Type B pancreatic cell (in vitro differentiated cells): ENCODE results near the gene TIAM2. TPM values are rescaled to one million over a fixed set of nuclear protein-coding genes. Genes with fewer than 3 reads are reported as not detected.
A peak's percentile ranks its signal among the peaks of the same experiment; 100 is the strongest.
"Not testable (repeated sequence)": the region's sequence is repeated elsewhere in the genome, so short reads cannot be mapped to it uniquely, and the experiment has no call there.

ENCODE experiments used
- DNase-seq: peaks from one replicate; pipeline ENCODE4 v3.0.0; 2021; ENCODE audit warnings: mixed read lengths; ENCODE audit not compliant: unreplicated experiment; ENCODE audit errors: extremely low spot score
- H3K27ac Mint-ChIP-seq: 2 replicates; pipeline ENCODE4 v1.8.0; 2021; ENCODE audit warnings: mild to moderate bottlenecking, mixed read lengths
- H3K27me3 Mint-ChIP-seq: 2 replicates; pipeline ENCODE4 v1.8.0; 2021; ENCODE audit warnings: mixed read lengths
- H3K36me3 Mint-ChIP-seq: 2 replicates; pipeline ENCODE4 v1.8.0; 2021; ENCODE audit warnings: mixed read lengths
- H3K4me1 Mint-ChIP-seq: one replicate; pipeline ENCODE4 v1.8.0; 2021; ENCODE audit warnings: mixed read lengths; ENCODE audit not compliant: unreplicated experiment
- H3K4me3 Mint-ChIP-seq: 2 replicates; pipeline ENCODE4 v1.8.0; 2021; ENCODE audit warnings: mild to moderate bottlenecking, mixed read lengths
- H3K9me3 Mint-ChIP-seq: 2 replicates; pipeline ENCODE4 v1.8.0; 2021; ENCODE audit warnings: mixed read lengths
- total RNA-seq: library from RNA; stranded (reverse); gene quantifications from 2 replicates; pipeline ENCODE4 v1.2.1, GENCODE V29; 2021; ENCODE audit warnings: low replicate concordance
- TF ChIP-seq, protein P1 (sequence below): fragments of 200-600 bp; sonication (generic); conservative IDR thresholded peaks from 2 replicates; pipeline ENCODE4 v1.5.0; 2021; ENCODE audit warnings: antibody characterized with exemption, mild to moderate bottlenecking

The TIAM2 gene
- total RNA-seq, 1 donor from 2014 or later, result 13.5 TPM

DNA sequence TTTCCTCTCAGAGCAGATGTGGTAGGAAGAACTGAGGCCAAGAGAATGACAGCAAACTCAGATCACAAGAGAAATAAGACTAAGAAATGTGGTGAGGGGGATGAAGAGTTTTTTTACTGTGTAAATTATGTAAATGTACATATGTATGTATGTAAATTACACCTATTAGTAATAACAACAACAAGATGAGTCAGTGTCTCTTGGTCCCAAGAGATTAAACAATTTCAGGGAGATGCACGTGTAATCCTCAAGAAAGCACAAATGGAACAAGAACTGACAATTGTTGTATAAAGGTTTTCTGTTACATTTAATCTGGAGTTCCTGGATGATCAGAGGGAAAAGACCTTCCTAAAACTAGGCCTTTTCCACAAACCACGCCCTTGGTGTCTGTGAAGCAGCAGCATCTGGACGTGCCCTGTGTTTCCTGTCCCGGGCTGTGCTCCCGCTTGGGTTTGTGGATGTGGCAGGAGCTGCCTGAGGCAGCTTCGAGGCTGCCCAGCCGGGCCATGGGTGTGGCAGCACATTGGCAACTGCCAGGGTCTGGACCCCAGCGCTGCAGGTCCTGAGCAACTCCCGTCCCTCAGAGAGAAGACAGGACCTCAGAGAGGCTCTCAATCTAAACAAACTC lies 269.7 kb downstream of the TIAM2 start:
- H3K36me3 Mint-ChIP-seq, result peaks cover 39% of the 10 kb centered on the region
- H3K4me1 Mint-ChIP-seq, result peaks cover 15% of the 10 kb centered on the region
- H3K27ac Mint-ChIP-seq, result no peak overlapping the region
- no peaks in the 10 kb centered on the region for H3K27me3 Mint-ChIP-seq
- no peaks in the 10 kb centered on the region for H3K9me3 Mint-ChIP-seq
- TF ChIP-seq, protein P1, sequence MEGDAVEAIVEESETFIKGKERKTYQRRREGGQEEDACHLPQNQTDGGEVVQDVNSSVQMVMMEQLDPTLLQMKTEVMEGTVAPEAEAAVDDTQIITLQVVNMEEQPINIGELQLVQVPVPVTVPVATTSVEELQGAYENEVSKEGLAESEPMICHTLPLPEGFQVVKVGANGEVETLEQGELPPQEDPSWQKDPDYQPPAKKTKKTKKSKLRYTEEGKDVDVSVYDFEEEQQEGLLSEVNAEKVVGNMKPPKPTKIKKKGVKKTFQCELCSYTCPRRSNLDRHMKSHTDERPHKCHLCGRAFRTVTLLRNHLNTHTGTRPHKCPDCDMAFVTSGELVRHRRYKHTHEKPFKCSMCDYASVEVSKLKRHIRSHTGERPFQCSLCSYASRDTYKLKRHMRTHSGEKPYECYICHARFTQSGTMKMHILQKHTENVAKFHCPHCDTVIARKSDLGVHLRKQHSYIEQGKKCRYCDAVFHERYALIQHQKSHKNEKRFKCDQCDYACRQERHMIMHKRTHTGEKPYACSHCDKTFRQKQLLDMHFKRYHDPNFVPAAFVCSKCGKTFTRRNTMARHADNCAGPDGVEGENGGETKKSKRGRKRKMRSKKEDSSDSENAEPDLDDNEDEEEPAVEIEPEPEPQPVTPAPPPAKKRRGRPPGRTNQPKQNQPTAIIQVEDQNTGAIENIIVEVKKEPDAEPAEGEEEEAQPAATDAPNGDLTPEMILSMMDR, result no peak
- no peak overlapping the region for H3K4me3 Mint-ChIP-seq
- no peak for DNase-seq

DNA sequence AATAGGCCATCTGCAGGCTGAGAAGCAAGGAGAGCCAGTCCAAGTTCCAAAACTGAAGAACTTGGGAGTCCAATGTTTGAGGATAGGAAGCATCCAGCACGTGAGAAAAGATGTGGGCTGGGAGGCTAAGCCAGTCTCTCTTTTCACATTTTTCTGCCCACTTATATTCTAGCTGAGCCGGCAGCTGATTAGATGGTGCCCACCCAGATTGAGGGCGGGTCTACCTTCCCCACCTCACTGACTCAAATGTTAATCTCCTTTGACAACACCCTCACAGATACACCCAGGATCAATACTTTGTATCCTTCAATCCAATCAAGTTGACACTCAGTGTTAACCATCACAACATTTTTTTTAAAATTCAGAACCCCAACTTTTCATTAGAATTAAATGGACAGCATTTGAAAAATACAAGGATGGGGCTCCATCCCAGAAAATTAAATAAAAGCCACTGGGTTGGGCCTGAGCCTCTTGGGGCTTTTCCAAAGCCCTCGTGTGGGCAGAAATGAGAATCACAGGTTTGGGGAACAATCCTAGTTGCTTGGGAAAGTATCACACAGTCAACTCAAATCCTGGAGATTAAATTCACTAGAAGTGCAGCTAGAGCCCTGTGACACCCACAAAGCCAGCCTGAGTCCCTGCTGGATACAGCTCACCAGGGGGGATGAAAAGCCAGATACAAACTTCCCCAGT lies 270.9 kb downstream of the TIAM2 start:
- H3K27me3 Mint-ChIP-seq, result no peaks in the 10 kb centered on the region
- no peak overlapping the region for H3K4me3 Mint-ChIP-seq
- H3K9me3 Mint-ChIP-seq, result no peaks in the 10 kb centered on the region
- TF ChIP-seq, protein P1, result no peak
- peaks cover 15% of the 10 kb centered on the region for H3K4me1 Mint-ChIP-seq
- H3K36me3 Mint-ChIP-seq, result peaks cover 37% of the 10 kb centered on the region
- no peak overlapping the region for H3K27ac Mint-ChIP-seq
- DNase-seq, result no peak

DNA sequence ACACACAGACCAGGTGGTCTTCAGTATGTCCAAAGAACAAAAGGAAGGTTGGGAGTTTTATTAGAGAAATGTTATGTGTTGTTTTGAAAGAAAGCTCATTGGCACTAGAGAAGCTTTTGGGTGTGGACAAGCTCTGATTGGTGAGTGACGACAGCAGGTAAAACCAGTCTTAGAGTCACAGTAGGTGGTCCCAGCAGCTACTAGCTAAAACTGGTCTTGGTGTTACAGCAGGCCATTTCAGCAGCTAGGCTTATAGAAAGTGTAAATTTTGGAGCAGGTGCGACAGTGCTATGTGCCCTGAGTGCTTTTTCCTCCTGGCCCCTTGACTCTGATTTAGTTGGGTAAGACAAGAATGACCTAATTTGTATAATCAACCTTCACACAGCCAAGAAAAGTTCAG lies 272.3 kb downstream of the TIAM2 start:
- peaks cover 12% of the 10 kb centered on the region for H3K4me1 Mint-ChIP-seq
- peak overlapping the region; percentile 82 for H3K27ac Mint-ChIP-seq
- TF ChIP-seq, protein P1, result no peak
- H3K27me3 Mint-ChIP-seq, result no peaks in the 10 kb centered on the region
- no peak overlapping the region for H3K4me3 Mint-ChIP-seq
- DNase-seq, result no peak
- H3K36me3 Mint-ChIP-seq, result peaks cover 29% of the 10 kb centered on the region
- no peaks in the 10 kb centered on the region for H3K9me3 Mint-ChIP-seq

DNA sequence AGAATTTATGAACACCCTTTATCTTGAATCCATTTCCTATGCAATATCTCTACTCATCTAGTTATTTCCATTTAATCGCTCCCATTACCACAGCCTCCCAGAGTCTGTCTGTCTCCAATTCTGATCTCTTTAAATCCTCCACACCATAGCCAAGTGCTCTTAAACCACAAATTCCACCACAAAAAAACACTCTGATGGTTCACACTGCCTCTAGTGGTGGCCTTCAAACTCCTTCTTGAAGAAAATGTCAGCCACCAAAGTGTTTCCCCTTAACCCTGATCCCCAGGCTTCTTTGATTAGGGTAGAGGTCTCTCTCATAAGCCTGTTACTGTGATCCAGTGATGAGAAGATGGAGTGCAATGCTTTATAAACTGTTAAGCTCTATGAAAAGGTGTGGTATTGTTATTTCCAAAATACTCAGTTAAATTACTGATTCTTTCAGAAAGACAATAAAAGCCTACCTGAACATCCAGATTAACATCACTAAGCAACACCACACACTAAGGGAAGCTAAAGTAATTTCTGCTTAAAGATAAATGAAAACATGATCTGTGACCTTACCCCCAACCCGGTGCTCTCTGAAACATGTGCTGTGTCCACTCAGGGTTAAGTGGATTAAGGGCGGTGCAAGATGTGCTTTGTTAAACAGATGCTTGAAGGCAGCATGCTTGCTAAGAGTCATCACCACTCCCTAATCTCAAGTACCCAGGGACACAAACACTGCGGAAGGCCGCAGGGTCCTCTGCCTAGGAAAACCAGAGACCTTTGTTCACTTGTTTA lies 273.2 kb downstream of the TIAM2 start:
- Mint-ChIP-seq H3K27ac (peak overlapping the region; percentile 35), H3K36me3 (peaks cover 25% of the 10 kb centered on the region)
- not testable (repeated sequence) for H3K4me1 Mint-ChIP-seq, H3K4me3 Mint-ChIP-seq, H3K9me3 Mint-ChIP-seq, DNase-seq, H3K27me3 Mint-ChIP-seq
- TF ChIP-seq, protein P1, result peak; percentile 74

DNA sequence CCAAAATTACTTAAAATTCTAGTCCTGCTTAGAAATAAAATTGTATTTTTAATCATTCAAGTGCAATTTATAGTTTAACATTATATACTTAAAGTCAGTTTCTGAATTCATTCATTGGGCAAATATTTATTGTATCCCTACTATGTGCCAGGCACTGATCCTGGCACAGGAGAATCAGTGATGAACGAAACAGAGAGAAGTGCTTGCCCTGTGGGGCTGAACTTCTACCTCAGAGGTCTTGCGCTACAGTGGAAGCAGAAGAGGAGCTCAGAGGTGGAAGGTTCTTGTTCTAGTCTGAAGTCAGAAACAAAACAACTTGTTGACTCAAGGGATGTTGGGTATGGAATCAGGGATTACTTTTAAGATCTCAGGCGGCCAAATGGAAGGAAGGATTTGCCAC lies 274.6 kb downstream of the TIAM2 start:
- H3K9me3 Mint-ChIP-seq, result no peaks in the 10 kb centered on the region
- no peaks in the 10 kb centered on the region for H3K27me3 Mint-ChIP-seq
- H3K36me3 Mint-ChIP-seq, result peaks cover 23% of the 10 kb centered on the region
- TF ChIP-seq, protein P1, result no peak
- H3K4me3 Mint-ChIP-seq, result no peak overlapping the region
- DNase-seq, result no peak
- H3K27ac Mint-ChIP-seq, result no peak overlapping the region
- H3K4me1 Mint-ChIP-seq, result peaks cover 15% of the 10 kb centered on the region
